TTC549 (cell line): Measurements from ENCODE around the gene PRKG1.
"Not testable (repeated sequence)": the region's sequence is repeated elsewhere in the genome, so short reads cannot be mapped to it uniquely, and the experiment has no call there.

Experiments
- FAIRE-seq: peaks from 2 replicates; lab custom pipeline; 2012; peaks lifted over from hg19 to GRCh38; lab: Jason Lieb, UNC

Gene PRKG1

GRCh38 chr10:52020702-52021101 is 946.4 kb downstream of the PRKG1 start:
- no peak for FAIRE-seq

DNA sequence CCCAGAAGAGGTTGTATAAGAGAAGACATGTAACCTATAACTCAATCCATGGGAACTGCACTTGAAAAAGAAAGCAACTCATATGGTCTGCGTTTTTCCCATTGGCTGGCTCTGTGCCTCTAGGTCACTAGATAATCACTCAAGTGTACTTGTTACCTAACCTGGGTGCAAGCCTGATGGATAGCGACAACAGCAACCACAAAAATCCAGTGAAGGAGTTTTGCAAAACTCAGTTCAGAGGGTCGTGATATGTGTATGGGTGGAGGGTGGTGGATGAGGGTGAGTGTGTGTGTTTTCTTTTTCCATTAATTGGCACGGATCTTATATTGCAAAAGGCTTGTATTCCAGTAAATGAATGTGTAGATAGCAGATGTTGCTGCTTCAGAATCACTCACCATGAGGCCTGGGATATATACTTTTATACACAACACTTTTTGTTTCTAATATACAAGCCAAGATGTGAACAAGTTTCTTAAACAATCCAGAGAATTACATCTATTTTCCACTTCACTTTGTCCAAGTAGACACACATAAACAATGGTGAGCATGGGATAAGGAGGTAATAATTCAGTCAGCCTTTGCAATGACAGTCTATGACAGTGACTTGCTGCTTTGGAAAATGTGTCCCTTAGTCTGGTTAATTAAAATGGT is 952.9 kb downstream of the PRKG1 start:
- no peak for FAIRE-seq

DNA sequence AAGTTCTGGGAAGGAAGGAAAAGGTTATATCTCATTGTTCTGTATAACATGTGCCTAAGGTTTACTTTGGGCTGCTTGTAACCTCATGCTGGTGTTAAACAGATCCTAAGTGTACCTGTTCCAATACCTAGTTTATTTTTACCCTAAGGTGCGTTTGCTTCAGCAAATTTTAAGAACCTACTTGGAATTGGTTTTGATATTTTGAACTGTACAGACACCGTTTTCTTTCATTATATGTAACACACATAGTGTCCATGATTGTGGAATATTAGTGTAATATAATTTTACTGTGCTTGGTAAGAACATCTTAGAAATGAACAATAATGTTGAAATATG is 954.2 kb downstream of the PRKG1 start:
- FAIRE-seq: no peak

DNA sequence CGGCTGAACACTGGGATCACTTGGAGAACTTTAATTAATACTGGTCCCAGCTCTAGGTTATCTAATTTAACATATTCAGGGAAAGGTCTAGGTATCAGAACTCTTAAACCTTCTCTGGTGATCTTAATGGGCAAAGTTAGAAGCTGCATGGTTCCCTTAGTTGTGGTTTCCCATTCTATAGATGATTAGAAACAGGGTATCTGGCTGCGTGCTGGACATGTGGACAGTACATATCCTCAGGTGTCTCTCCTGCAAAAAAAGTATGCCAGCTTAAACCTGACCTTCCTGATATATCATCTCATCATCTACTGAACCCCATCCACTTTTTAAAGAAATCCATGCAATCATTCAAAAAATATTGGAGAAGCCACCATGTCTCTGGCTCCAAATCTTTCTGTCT is 955.3 kb downstream of the PRKG1 start:
- no peak for FAIRE-seq

DNA sequence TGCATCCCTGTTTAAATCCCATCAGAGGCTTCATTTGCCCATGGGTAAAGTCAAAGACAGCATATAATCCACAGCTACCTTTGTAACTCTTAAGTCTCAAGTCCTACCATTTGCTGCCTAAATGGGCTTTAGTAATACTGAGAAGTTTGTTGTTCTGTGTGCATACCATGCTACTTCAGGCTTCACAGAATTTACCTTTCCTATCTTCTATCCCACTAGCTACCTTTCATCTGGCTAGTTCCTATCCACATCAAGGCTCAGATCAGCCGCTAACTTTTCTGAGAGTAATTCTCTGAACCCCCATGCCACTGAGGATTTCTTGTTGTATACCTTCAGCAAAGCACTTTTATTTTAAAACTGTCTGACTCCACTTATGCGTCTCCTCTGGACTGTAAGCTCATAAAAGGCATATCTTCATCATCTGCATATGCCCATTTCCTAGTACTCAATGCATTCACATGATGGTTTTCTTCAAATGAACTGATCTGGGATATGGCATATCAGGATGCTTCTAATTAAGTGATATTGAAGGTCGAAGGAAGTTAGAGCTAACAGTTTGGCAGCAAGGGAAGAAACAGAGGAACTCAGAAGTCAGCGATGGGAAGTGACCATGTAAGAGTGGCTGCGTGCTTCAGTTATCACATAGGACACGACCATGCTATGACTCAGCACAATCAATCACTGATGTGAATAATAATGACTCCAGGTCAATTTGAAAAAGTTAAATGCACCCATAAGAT is 955.9 kb downstream of the PRKG1 start:
- FAIRE-seq: no peak

DNA sequence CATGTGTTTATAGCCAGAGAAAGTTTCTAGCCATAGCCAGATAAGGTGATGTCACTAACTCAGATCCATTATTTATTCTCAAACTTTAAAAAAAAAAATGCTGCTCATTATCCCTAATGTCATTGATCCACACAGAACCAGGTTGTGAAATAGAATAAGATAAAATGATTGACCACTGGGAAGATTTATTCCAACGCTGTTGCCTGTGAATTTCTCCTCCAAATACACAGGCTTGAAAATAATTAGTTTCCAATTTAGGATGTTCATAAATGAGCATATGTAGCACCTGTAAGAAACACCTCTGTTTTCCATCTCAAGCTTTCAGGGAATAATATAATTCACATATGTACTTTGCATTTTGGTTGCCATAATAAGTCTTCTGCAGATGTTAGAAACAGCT is 956.7 kb downstream of the PRKG1 start:
- FAIRE-seq: no peak

- FAIRE-seq: no peak
These were observed 957.5 kb downstream of the PRKG1 start for GRCh38 chr10:52031771-52032170.

DNA sequence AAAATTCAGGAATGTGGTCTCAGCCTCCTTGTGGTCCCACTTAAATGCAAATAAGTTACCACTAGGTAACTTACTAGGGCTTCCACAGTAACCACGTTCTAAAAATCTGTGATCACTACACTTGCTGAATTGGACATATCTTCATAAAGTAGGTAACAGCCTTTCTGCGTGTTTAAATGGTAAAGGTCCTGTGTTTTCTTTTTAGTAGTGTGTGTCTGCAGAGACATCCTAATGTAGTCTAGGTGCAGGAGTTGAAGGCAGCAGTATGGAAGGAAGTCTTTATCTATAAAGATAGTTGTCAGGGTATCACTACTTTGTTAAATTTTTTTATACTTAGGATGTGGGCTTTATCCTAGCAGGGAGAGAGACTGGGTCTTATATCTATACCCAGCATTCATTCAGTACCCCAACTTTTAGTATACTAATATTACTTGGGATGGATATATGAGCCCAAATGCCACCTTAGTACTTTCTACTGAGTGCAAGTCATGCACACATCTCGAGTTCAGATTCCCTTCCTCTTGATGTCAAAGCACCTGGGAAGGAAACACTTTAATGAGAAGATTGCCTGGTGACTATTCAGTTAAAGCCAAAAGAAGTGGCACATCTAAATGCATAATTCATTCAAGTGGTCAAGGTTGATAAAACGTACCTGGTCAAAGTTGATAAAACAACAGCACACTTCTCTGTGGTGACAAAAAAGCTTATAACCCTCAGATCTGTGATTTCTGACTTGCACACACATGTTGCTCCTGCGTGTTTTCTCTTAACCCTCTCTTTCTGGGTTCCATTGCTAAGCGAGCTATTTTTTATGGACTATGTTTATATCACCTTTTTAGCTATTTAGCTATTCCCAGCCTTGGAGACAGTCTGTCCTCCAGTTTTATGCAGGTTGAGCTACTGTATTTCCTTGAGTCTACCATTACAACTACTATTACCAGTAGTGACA is 958.7 kb downstream of the PRKG1 start:
- FAIRE-seq: no peak

DNA sequence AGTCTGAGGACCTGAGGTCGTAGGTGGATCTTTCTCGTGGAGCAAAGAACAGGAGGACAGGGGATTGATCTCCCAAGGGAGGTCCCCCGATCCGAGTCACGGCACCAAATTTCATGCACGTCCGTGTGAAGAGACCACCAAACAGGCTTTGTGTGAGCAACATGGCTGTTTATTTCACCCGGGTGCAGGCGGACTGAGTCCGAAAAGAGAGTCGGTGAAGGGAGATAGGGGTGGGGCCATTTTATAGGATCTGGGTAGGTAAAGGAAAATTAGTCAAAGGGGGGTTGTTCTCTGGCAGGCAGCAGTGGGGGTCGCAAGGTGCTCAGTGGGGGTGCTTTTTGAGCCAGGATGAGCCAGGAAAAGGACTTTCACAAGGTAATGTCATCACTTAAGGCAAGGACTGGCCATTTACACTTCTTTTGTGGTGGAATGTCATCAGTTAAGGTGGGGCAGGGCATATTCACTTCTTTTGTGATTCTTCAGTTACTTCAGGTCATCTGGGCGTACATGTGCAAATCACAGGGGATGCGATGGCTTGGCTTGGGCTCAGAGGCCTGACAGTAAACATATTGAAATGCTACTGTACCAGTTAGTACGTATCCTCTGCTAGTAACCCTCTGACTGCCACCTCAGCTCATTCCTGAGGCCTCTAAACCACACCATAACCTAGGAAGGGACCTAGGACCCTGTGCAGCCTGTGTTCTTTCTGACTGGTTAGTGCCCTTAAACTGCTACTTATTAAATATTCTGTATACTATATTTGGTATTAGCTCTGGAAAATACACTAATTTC is 964.9 kb downstream of the PRKG1 start:
- not testable (repeated sequence) for FAIRE-seq

DNA sequence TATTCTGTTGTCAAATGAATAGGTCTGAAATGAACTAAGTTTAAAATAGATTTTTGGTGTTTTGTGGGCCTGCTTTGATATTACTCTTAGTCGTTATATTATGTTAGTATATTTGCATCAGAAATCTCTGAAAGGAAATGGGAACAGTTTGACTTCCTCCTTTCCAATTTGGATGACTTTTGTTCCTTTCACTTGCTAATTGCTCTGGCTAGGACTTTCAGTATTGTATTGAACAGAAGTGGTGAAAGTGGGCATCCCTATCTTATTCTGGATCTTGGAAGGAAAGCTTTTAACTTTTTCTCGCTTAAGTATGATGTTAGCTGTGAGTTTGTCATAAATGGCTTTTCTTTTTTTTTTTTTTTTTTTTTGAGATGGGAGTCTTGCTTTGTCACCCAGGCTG is 966.2 kb downstream of the PRKG1 start:
- FAIRE-seq: no peak

DNA sequence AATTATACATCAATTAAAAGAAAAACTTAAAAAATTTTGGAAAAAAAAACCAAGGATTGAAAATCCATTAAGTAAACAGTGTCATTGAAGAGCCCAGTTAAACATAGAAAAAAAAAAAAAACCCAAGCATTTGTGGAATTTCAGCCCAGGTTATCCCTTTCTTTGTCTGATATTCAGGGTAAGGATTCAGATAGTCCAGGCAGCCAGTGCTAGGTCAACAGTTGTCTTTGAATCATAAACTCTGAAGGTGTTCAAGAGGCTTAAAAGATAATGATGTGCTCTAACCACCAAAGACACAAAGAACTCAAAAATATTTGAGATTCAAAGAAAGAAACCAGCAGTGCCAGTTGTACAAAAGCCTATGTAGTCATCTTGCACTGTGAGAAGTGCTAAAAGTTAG is 969.5 kb downstream of the PRKG1 start:
- no peak for FAIRE-seq

GRCh38 chr10:52048051-52048450 is 973.8 kb downstream of the PRKG1 start:
- no peak for FAIRE-seq

GRCh38 chr10:52050429-52051047 is 976.3 kb downstream of the PRKG1 start:
- FAIRE-seq: no peak

- FAIRE-seq: no peak
These were observed 979.2 kb downstream of the PRKG1 start for GRCh38 chr10:52053497-52053896.

DNA sequence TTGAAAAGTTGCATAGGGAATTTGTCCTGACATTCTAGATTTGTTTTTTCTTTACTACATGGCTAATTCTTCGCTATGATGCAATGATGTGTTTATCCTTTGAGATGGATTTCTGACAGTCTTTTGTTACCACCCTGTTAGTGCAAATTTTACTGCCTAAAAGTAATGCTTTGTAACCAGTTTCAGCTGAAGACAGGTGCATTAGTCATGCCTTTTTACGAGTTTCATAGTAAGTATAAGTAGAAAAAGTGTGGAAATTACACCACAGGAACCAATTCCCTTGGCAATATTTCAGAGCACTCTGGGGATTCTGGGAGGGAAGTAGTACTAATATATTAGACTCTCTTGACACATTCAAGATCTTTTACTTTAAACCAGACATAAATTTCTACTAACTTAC is 982.0 kb downstream of the PRKG1 start:
- FAIRE-seq: no peak

- no peak for FAIRE-seq
These were observed 984.8 kb downstream of the PRKG1 start for GRCh38 chr10:52059089-52059488.

GRCh38 chr10:52063159-52063558 is 988.9 kb downstream of the PRKG1 start:
- no peak for FAIRE-seq

- FAIRE-seq: no peak
These were observed 990.0 kb downstream of the PRKG1 start for GRCh38 chr10:52064084-52064845.

DNA sequence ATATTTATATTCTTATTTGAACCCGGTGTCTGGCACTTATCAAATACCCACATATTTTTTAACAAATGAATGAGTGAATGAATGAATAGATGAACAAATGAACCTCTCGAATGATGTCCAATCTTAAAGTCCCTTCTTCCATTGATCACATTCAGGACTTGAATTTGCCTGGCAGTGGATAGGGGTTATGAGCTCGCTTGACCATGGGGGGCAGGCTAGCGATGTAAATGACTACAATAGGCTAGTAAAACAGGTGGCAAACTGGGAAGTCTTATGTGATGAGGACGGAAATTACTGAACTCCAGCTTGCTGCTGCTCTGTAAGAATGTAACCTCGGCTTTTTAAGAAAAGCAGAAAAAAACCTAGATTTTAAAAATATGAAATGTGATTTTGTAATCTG is 992.1 kb downstream of the PRKG1 start:
- FAIRE-seq: no peak

- FAIRE-seq: no peak
These were observed 994.2 kb downstream of the PRKG1 start for GRCh38 chr10:52068485-52068884.

GRCh38 chr10:52071814-52072213 is 997.5 kb downstream of the PRKG1 start:
- FAIRE-seq: no peak
